ENCODE results near the gene WDR41.

DNA sequence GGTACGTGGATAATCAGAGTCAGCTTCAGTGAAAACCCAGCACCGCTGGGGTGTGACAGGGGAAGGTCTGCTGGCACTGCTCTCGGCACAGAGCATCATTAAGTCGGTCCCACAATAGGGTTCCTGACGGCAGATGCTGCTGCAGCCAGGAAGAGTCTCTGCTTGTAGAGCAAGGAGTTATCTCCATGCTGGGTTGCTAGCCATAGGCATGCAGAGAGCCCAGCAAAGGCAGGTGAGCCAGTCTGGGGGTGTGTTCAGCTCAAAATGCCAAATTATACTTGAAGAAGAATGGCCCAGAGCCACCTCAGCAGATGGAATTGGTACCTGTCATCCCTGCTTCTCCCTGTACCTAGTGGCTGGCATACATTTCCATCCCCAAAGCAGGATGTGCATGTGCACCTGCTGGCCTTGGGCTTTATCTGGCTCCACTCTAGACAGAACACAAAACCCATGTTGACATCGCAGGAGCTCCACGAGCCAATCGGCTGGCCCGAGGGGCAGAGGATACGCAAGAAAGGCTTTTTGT, 100.8 kb downstream of the WDR41 start:
- TF ChIP-seq POLR2AphosphoS5 (IDR thresholded peaks at IDR 0.05; ENCODE audit: low read depth, low read length) = no peak
- TF ChIP-seq POLR2A (IDR thresholded peaks at IDR 0.05; ENCODE audit: low read depth, low read length) = no peak
- TF ChIP-seq TAF1 (IDR thresholded peaks at IDR 0.05; ENCODE audit: low read depth, low read length) = no peak
- TF ChIP-seq PAX5 (IDR thresholded peaks at IDR 0.05; ENCODE audit: insufficient read depth, low read length, severe bottlenecking) = no peak
- no peak for TF ChIP-seq POU2F2 (IDR thresholded peaks at IDR 0.05; ENCODE audit: low read depth, low read length)
- no peak for TF ChIP-seq SPI1 (IDR thresholded peaks at IDR 0.05; ENCODE audit: low read depth, low read length)
